KMS-11 (cell line): ENCODE data around the gene C5AR1.

Experiments
- H2AFZ ChIP-seq: fragments of 200-600 bp; sonication (generic); 2 replicates; pipeline ENCODE4 v1.6.1; 2016; ENCODE audit warnings: antibody characterized with exemption, mixed run types, low read depth
- H3K27ac ChIP-seq: fragments of 200-600 bp; sonication (generic); 2 replicates; pipeline ENCODE4 v1.6.1; 2016; ENCODE audit warnings: mild to moderate bottlenecking, mixed run types
- H3K27me3 ChIP-seq: fragments of 200-600 bp; sonication (generic); 2 replicates; pipeline ENCODE4 v1.6.1; 2017; ENCODE audit warnings: mild to moderate bottlenecking, low read depth, mixed run types, moderate library complexity; ENCODE audit not compliant: insufficient read depth
- H3K36me3 ChIP-seq: fragments of 200-600 bp; sonication (generic); 2 replicates; pipeline ENCODE4 v1.6.1; 2017; ENCODE audit warnings: mild to moderate bottlenecking, mixed run types; ENCODE audit not compliant: insufficient read depth
- H3K4me1 ChIP-seq: fragments of 200-600 bp; sonication (generic); 2 replicates; pipeline ENCODE4 v1.6.1; 2016; ENCODE audit warnings: mild to moderate bottlenecking, low read depth, mixed run types; ENCODE audit not compliant: poor library complexity, severe bottlenecking
- H3K4me2 ChIP-seq: fragments of 200-600 bp; sonication (generic); 2 replicates; pipeline ENCODE4 v1.7.0; 2016; ENCODE audit warnings: mild to moderate bottlenecking, mixed run types
- H3K4me3 ChIP-seq: fragments of 200-600 bp; sonication (generic); IDR thresholded peaks from 2 replicates; pipeline ENCODE4 v1.6.1; 2017; ENCODE audit warnings: low read depth, low read length, mixed read lengths; ENCODE audit not compliant: insufficient read depth
- H3K79me2 ChIP-seq: fragments of 200-600 bp; sonication (generic); 2 replicates; pipeline ENCODE4 v1.6.1; 2016; ENCODE audit warnings: low read depth, mixed run types; ENCODE audit not compliant: insufficient read depth
- H3K9ac ChIP-seq: fragments of 200-600 bp; sonication (generic); 2 replicates; pipeline ENCODE4 v1.6.1; 2016; ENCODE audit warnings: mild to moderate bottlenecking, mixed run types
- H4K20me1 ChIP-seq: fragments of 200-600 bp; sonication (generic); 2 replicates; pipeline ENCODE4 v1.6.1; 2016; ENCODE audit warnings: mild to moderate bottlenecking, mixed run types; ENCODE audit not compliant: insufficient read depth
- TF ChIP-seq, protein P1 (sequence below): fragments of 200-600 bp; sonication (generic); conservative IDR thresholded peaks from 2 replicates; pipeline ENCODE4 v1.6.1; 2017; ENCODE audit warnings: low read depth, mild to moderate bottlenecking, antibody characterized with exemption, low read length, moderate library complexity, mixed read lengths

C5AR1 gene

DNA sequence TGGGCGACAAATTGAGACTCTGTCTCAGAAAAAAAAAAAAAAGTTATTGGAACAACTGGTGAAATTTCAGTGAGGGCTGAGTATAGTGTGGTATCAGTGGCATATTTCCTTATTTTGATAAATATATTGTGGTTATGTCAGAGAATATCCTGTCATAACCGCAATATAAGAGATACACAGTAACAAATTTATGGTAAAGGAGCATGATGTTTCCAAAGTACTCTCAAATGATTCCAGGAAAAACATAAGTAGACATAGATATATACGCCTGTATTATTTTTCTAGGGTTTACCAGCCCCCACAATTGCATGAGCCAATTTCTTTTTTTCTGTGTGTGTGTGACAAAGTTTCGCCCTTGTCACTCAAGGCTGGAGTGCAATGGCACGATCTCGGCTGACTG is 5.7 kb upstream of the C5AR1 start:
- H3K9ac ChIP-seq, result no peak overlapping the region
- H3K4me1 ChIP-seq, result peaks cover 31% of the 10 kb centered on the region
- H3K27me3 ChIP-seq, result peaks cover 24% of the 10 kb centered on the region

DNA sequence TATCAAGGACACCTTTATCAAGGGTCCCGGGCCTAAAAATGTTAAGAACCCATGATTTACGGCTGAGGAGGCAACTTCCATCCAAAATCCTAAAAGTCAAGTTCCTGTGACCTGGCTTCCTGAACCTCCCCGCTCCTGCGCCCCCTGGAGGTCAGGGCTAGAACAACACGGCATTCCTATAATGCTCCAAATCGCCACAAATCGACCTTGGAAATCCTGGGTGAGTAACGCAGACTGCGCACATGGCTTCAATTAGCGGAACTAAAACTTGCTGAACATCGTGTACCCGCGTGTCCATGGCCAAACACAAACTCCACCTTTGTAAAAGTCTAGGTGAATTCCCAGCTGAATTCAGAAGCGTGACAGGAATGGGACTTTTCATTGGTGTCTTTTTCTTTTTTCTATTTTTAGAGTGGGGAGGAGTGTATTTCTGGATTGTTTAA is 4.3 kb upstream of the C5AR1 start:
- H3K36me3 ChIP-seq, result no peaks in the 10 kb centered on the region
- H3K79me2 ChIP-seq, result no peaks in the 10 kb centered on the region
- no peak overlapping the region for H3K4me3 ChIP-seq
- no peaks in the 10 kb centered on the region for H4K20me1 ChIP-seq
- H3K27ac ChIP-seq, result no peak overlapping the region
- no peak overlapping the region for H3K9ac ChIP-seq
- H3K4me2 ChIP-seq, result 0 out of 2 replicates have a peak overlapping the region, but pooled peaks have one; percentile 6
- peaks cover 21% of the 10 kb centered on the region for H3K4me1 ChIP-seq
- peaks cover 38% of the 10 kb centered on the region for H3K27me3 ChIP-seq
- no peak overlapping the region for H2AFZ ChIP-seq
- TF ChIP-seq, protein P1, sequence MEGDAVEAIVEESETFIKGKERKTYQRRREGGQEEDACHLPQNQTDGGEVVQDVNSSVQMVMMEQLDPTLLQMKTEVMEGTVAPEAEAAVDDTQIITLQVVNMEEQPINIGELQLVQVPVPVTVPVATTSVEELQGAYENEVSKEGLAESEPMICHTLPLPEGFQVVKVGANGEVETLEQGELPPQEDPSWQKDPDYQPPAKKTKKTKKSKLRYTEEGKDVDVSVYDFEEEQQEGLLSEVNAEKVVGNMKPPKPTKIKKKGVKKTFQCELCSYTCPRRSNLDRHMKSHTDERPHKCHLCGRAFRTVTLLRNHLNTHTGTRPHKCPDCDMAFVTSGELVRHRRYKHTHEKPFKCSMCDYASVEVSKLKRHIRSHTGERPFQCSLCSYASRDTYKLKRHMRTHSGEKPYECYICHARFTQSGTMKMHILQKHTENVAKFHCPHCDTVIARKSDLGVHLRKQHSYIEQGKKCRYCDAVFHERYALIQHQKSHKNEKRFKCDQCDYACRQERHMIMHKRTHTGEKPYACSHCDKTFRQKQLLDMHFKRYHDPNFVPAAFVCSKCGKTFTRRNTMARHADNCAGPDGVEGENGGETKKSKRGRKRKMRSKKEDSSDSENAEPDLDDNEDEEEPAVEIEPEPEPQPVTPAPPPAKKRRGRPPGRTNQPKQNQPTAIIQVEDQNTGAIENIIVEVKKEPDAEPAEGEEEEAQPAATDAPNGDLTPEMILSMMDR, result peak; percentile 99

More for the DNA sequence above, 5.7 kb upstream of the C5AR1 start:
- Histone ChIP-seq H3K27ac (no peak overlapping the region), H3K4me3 (no peak overlapping the region), H3K4me2 (no peak overlapping the region), H2AFZ (no peak overlapping the region), H4K20me1 (no peaks in the 10 kb centered on the region), H3K36me3 (no peaks in the 10 kb centered on the region), H3K79me2 (no peaks in the 10 kb centered on the region)
- TF ChIP-seq, protein P1, result no peak

DNA sequence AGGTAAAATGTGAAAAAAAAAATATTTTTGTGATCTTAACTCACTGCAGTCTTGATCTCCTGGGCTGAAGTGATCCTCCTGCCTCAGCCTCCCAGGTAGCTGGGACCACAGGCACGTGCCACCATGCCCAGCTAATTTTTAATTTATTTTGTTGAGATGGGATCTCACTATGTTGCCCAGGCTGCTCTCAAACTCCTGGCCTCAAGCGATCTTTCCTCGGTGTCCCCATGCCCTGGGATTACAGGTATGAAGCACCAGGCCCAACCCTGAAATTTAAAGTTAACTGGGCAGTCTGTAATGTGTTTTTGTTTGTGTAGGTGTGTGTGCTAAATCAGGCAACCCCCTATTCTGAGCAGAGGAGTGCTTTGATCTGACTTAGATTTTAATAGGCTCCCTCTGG is 3.4 kb upstream of the C5AR1 start:
- Histone ChIP-seq H2AFZ (no peak overlapping the region), H3K36me3 (no peaks in the 10 kb centered on the region), H3K79me2 (no peaks in the 10 kb centered on the region), H3K9ac (no peak overlapping the region), H3K4me1 (peaks cover 17% of the 10 kb centered on the region), H3K4me2 (no peak overlapping the region), H3K4me3 (no peak overlapping the region), H3K27me3 (peaks cover 48% of the 10 kb centered on the region), H3K27ac (no peak overlapping the region), H4K20me1 (no peaks in the 10 kb centered on the region)
- TF ChIP-seq, protein P1, result no peak

DNA sequence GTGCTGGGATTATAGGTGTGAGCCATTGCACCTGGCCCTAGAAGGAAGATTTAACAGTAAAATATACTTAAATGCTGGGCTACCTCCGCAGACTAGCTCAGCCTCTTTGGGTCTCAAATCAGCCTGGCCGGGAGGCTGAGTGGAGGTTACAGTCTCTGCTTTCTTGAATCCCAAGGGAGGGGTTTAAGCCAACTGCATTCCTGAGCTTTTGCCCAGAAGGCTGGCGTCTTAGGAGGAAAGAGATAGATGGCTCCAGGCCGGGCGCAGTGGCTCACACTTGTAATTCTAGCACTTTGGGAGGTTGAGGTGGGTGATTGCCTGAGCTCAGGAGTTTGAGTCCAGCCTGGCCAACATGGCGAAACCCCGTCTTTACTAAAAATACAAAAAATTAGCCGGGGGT is 623 bp upstream of the C5AR1 start:
- peaks cover 11% of the 10 kb centered on the region for H3K4me1 ChIP-seq
- H4K20me1 ChIP-seq, result no peaks in the 10 kb centered on the region
- H3K27me3 ChIP-seq, result peaks cover 65% of the 10 kb centered on the region
- no peak overlapping the region for H3K4me2 ChIP-seq
- TF ChIP-seq, protein P1, result no peak
- H3K9ac ChIP-seq, result no peak overlapping the region
- H3K79me2 ChIP-seq, result no peaks in the 10 kb centered on the region
- no peak overlapping the region for H3K4me3 ChIP-seq
- no peaks in the 10 kb centered on the region for H3K36me3 ChIP-seq
- no peak overlapping the region for H2AFZ ChIP-seq
- H3K27ac ChIP-seq, result no peak overlapping the region
